SK-N-DZ (cell line): ENCODE data around the gene BTBD2. TPM values are rescaled to one million over a fixed set of nuclear protein-coding genes. Genes with fewer than 3 reads are reported as not detected.

ENCODE experiments used
- DNase-seq: peaks from one replicate; pipeline ENCODE4 v3.0.0-alpha.2; 2015; ENCODE audit warnings: low spot score
- polyA plus RNA-seq, 2 experiments: library from polyadenylated mRNA; depleted of rRNA; stranded (reverse); fragments of >200 nt; gene quantifications; 2 replicates each; pipeline ENCODE4 v1.2.3, GENCODE V29; 2014

BTBD2 gene
- 94.2 and 137 TPM in 2 replicates for polyA plus RNA-seq (2014; cell fraction: cytosol; rRNA removed)
- 74.0 and 88.6 TPM in 2 replicates for polyA plus RNA-seq (2014; cell fraction: nucleus; rRNA removed)

- no peak for DNase-seq
Observed at GRCh38 chr19:2015608-2015950, at the start of gene BTBD2. Gene BTBD2, minus strand, starts transcription at chr19:2015714. Its CDS starts 11 bp downstream, at chr19:2015703.

GRCh38 chr19:2064788-2065524 is 49.4 kb upstream of the BTBD2 start:
- peak; percentile 62 for DNase-seq

GRCh38 chr19:2064395-2064787 is 48.9 kb upstream of the BTBD2 start:
- no peak for DNase-seq

DNA sequence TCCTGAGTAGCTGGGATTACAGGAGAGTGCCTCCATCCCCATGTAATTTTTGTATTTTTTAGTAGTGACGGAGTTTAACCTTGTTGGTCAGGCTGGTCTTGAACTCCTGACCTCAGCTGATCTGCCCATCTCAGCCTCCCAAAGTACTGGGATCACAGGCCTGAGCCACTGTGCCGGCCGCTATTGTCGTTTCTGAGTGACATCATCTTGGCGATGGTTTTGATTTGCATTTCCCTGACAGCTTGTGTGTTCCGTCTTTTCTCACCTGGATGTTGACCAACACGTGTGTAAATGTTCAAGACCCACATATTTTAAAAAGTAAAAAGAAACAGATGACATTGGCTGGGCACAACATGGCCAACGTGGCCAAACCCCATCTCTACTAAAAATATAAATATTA is 48.3 kb upstream of the BTBD2 start:
- no peak for DNase-seq

- no peak for DNase-seq
Observed at GRCh38 chr19:2062770-2063169, 47.3 kb upstream of the BTBD2 start.

DNA sequence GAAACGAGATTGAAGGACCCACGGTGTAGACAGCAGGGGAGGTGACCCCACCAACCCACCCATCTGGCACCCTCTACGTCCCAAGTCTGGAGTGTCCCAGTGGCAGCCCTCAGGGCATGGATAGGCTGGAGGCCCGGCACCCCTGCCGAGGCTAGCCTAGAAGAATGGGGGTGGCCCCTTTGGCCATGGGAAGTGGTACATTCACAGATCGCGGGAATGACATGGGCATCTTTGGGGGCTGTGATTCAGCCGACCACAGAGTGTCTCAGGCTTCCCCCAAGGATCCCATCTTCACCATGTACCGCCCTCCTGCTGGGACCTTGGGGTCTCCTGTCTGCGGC is 46.8 kb upstream of the BTBD2 start:
- DNase-seq: no peak

DNA sequence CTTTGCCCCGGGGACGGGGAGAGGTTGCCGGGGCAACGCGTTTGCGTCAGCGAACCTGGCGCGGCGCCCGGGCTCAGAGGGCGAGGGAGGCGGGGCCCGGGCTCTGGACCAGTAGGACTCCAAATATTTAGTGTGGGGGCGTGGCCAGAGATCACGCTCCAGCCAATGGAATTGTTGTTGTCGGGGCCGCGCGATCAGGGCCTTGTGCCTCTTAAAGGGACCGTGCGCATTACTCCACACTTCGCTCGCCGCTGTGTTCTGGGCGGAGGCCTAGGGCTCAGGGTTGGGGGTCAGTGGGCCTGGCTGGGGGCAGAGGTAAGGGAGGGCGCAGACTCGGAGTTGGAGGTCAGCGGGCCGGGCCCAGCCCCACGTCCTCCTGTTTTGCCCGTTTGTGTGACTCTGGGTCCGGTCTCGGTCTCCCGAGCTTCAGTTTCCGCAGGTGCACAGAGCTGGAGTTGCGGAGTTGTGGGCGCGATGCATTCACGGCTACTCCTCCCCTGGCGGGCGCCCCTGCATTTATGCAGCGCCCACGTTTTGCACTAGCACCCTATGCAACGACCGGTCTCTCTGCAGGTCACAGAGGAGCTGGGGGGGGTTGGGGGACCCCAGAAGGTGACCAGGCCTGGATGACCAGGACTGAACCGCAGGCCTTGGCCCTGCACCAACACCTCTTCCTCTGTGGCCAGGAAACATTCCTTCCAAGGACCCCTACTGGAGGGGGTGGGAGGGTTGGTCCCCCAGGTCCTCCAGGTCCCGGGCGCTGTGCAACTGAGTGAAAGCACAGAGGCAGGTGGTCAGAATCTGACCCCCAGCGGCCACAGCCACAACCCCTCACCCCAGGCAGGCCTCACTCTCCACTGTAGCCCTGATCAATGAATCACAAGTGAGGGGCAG is 46.2 kb upstream of the BTBD2 start:
- peak; percentile 98 for DNase-seq

GRCh38 chr19:2060884-2061494 is 45.5 kb upstream of the BTBD2 start:
- DNase-seq: peak; percentile 67

DNA sequence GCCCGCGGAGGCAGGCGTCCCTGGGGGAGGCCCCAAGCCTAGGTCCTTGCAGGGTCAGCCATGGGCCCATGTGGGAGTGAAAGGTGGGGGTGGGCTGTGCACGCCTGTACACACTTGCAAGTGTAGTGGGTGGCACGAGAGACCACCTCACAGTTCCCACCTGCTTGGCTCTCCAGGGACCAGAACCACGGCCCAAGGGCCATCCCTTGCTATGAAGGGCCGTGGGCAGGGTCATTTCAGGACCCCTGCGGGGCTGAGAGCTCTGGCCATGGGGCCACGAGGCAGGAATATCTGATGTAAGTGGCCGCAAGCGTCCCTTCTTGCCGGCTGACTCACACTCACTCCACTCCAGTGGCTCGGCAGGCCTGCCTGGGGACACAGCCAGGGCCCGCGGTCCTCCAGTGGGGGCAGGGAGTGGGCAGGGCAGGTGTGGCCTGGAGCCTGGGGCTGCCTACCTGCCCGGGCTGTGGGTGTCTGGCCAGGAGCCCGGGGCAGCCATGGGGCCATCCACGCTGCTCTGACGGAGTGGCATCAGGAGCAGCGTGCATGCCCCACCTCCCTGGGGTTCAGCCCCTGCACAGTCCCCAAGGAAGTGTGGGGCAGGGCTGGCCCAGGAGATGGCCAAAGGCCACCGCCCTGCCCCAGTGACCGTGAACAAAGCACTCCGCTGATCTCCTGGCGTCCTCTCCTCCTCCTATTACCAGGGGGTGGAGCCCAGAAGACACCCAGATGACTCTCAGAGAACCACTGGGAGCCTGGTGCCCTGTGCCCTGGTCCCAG is 44.1 kb upstream of the BTBD2 start:
- DNase-seq: peak; percentile 67

- no peak for DNase-seq
Observed at GRCh38 chr19:2058570-2059421, 43.3 kb upstream of the BTBD2 start.

DNA sequence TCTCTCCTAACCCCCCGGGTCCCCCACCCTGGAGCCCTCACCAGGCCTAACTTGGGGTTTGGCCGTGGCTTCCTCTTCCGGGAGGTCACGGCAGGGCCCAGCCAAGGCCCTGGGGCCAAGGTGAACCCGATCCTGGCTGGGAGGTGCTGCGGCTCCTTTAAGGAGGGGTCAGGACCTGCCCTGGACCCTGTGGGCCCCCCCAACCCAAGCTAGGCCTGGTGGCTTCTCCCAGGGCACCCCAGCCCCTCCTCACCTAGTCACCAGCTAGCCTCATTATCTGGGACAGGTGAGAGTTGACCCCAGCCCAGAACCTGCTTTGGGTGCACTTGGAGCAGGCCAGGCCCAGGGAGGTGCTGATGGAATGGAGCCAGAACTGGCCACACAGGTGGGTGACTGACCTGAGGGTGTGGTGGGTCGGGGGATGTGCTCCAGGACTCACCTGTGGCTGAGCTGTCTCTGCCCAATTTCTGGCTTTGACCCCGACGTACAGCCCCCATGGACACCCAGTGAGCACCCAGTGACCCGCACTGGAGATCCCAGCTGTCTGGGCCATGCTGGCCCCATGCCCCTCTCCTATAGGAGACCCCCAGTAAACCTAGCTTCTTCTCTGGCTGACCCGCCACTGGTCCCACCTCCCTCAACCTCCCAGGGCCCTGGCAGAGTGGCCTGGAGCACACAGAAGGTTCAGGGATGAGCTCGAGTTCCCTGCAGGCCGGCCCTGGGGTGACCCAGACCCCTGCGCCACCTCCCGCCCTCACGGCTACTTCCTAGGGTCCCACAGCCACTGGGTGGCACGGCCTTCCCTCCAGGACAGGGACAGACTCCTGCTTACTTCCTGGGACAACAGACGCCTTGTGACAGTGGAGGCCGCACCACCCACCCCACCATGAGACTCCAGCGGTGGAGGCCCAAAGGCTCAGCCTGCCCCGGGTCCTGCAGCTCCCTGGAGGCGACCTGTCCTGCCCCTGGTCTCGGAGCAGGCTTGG is 42.3 kb upstream of the BTBD2 start:
- DNase-seq: no peak

GRCh38 chr19:2056837-2057192 is 41.3 kb upstream of the BTBD2 start:
- no peak for DNase-seq

DNA sequence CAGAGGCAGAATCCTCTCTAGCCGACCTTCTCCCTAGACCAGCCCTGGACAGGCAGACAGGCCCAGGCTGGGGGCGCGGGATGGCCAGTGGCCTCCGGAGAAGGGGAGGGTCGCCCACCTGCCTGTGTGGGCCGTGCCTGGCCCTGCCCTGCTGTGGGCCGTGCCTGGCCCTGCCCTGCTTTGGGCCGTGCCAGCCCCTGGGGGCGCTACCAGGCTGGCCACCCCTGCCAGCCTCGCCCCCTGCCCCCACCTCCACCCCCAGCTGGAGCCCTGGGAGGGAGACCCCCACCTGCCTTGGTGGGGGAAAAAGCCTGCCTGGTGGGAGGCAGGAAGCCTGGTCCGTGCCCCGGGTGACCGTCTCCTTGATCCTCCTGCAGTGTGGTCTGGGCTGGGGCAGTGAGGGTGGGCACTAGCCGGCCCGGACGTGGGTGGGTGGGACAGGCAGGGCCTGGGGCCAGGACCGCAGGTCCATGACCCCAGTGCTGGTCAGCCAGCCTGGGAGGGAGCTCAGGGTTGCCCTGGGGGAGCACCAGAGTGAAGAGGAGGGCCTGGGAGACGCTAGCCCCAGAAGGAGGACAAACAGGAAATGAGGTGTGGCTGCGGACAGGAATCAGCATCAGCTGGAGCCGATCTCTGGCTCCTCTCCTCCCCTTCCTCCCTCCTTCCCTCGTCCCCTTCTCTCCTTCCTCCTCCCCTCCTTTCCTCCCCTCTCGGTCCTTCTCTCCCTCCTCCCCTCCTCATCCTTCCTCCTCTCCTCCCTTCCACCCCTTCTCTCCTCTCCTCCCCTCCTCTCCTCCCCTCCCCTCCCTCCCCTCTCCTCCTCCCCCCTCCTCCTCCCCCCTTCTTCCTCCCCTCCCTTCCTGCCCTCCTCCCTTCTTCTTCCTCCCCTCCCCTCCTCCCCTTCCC is 40.7 kb upstream of the BTBD2 start:
- DNase-seq: peak; percentile 45

DNA sequence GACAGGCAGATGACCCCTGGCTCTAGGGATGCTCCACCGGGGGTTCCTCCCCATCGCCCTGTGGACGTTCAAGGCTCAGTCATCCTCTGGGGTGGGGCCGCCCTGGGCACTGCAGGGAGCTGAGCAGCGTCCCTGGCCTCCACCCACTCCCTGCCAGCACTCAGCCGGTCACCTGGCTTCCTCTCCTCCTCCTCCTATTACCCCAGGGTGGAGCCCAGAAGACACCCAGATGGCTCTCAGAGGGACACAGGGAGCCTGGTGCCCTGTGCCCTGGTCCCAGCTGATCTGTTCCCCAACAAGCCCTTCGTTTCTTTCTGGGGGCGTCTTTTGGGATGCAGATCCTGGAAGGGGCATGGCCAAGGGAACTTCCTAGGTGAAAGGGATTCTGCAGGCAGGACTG is 39.2 kb upstream of the BTBD2 start:
- no peak for DNase-seq

- DNase-seq: no peak
Observed at GRCh38 chr19:2053601-2054389, 38.3 kb upstream of the BTBD2 start.

DNA sequence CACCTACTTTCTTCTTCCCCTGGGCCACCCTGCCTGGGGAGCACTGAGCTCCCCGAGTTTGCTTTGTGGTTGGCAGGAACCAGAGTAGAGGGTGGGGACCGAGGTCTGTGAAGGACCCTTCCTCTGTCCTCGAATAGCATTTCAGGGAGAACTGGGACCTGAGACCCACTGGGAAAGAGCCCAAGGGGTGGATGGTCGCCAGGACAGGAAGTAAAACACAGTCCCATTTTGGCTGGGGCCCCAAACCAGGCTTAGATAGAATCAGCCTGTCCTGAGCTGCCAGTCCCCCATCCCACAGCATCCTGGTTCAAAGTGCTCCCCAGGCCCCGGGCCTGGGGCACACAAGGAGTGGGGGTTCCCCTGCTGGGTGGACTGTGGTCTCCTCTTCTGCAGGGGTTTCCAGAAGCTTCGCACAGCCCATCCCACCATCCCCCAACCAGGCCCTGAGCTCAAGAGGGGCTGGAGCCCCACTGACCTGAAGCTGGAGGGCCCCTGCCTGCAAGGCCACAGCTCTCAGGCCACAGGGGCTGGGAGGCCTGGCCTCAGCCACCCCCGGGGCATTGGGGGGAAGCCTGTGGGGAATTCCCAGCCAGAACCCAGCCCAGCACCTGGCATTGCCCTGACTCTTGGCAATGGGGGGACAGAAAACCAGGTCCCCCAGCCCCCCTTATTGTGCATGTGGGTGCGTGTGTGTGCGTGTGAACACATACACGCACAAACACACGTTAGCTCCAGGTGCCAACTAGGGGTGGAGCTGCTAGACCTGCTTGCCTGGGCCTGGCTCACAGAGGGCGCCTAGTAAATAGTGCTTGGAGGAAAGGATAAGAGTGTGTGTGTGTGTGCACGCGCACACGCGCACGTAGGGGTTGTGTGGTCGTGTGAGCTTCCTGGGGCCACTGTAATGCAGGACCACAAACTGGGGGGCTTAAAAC is 36.5 kb upstream of the BTBD2 start:
- no peak for DNase-seq
